Common myeloid progenitor, CD34-positive (primary cell): ENCODE data around the gene ZDHHC3.

Experiments used
- CTCF ChIA-PET: fragments of 350-600 bp; sonication (Branson Sonifier 250); formaldehyde crosslinking; loops from one replicate; lab custom pipeline; 2021; ENCODE audit warnings: antibody characterized with exemption; lab: Charles Lee
- POLR2A ChIA-PET: fragments of 350-600 bp; sonication (Branson Sonifier 250); formaldehyde crosslinking; loops from one replicate; lab custom pipeline; 2021; ENCODE audit warnings: antibody characterized with exemption; lab: Charles Lee
- DNase-seq, 3 donors: peaks; one replicate each; pipeline versions ENCODE4 v3.0.0 to v3.0.0-alpha.2; 2013
- H3K27ac ChIP-seq, 2 experiments: 1 replicate in 1 of 2; 2 replicates in 1 of 2; pipeline ENCODE4 v1.7.0; 2013; ENCODE audit warnings: inconsistent platforms in 2 of 2, low read length in 2 of 2, mild to moderate bottlenecking in 2 of 2, low read depth in 1 of 2, moderate library complexity in 1 of 2; ENCODE audit not compliant: severe bottlenecking in 2 of 2, insufficient read depth in 1 of 2, poor library complexity in 1 of 2
- H3K27me3 ChIP-seq, 5 experiments: replicated peaks in 2 of 5; 1 replicate in 3 of 5; 2 replicates in 2 of 5; pipeline versions ENCODE4 v1.6.1 to v1.7.0; 2013; ENCODE audit warnings: low read length in 4 of 5, mild to moderate bottlenecking in 2 of 5, moderate library complexity in 2 of 5, inconsistent platforms in 1 of 5; ENCODE audit not compliant: insufficient read depth in 5 of 5, control insufficient read depth in 4 of 5
- H3K36me3 ChIP-seq, 4 experiments: 1 replicate in 2 of 4; 2 replicates in 2 of 4; pipeline versions ENCODE4 v1.6.1 to v1.7.0; 2013; ENCODE audit warnings: low read length in 3 of 4, control low read depth in 1 of 4, mild to moderate bottlenecking in 1 of 4; ENCODE audit not compliant: control insufficient read depth in 4 of 4, insufficient read depth in 4 of 4
- H3K4me1 ChIP-seq, 4 experiments: 1 replicate in 3 of 4; 2 replicates in 1 of 4; pipeline versions ENCODE4 v1.6.1 to v1.7.1; 2013; ENCODE audit warnings: low read length in 3 of 4, mild to moderate bottlenecking in 3 of 4, control low read depth in 1 of 4, inconsistent platforms in 1 of 4, moderate library complexity in 1 of 4; ENCODE audit not compliant: control insufficient read depth in 4 of 4, insufficient read depth in 4 of 4; ENCODE audit errors: control extremely low read depth in 1 of 4
- H3K4me3 ChIP-seq, 7 experiments: 1 replicate in 4 of 7; 2 replicates in 3 of 7; pipeline versions ENCODE4 v1.5.1 to v1.7.0; 2013; ENCODE audit warnings: mild to moderate bottlenecking in 7 of 7, low read length in 6 of 7, moderate library complexity in 6 of 7, inconsistent platforms in 2 of 7, low read depth in 2 of 7, control low read depth in 1 of 7; ENCODE audit not compliant: insufficient read depth in 4 of 7, control insufficient read depth in 1 of 7; ENCODE audit errors: extremely low read depth in 1 of 7
- H3K9me3 ChIP-seq, 5 experiments: 1 replicate in 4 of 5; 2 replicates in 1 of 5; pipeline versions ENCODE4 v1.6.1 to v1.7.1; 2013; ENCODE audit warnings: low read length in 4 of 5, mild to moderate bottlenecking in 2 of 5, inconsistent platforms in 1 of 5, low read depth in 1 of 5, moderate library complexity in 1 of 5; ENCODE audit not compliant: control insufficient read depth in 4 of 5, insufficient read depth in 2 of 5; ENCODE audit errors: control extremely low read depth in 1 of 5
- WGBS: methylation state at CpG from one replicate; pipeline ENCODE4 v1.1.5; 2013; ENCODE audit not compliant: insufficient coverage; 5-methylcytosine and 5-hydroxymethylcytosine counted together

ZDHHC3 gene

GRCh38 chr3:44926921-44927320, 49.1 kb downstream of the ZDHHC3 start:
- Histone ChIP-seq H3K9me3 (no peaks in the 10 kb centered on the region), H3K36me3 (peaks cover 16 to 67% (median 38%) of the 10 kb centered on the region in 4 experiments), H3K4me3 (no peak overlapping the region), H3K4me1 (no peaks in the 10 kb centered on the region), H3K27ac (no peak overlapping the region), H3K27me3 (no peaks in the 10 kb centered on the region)
- ChIA-PET POLR2A (no interaction called here), CTCF (interaction anchor here (1.5 to 1.7 kb wide), 2 partner anchors 13 to 23 kb away, joined by 3 to 13 read pairs; no protein-coding TSS in a partner anchor)
- peak; percentile 10 to 60 (median 43) for DNase-seq
- 84% methylated on average over 7 of the region's 7 CpGs for WGBS

GRCh38 chr3:44926172-44926571, 49.8 kb downstream of the ZDHHC3 start:
- no peak overlapping the region for H3K4me3 ChIP-seq
- ChIA-PET POLR2A (no interaction called here), CTCF (no interaction called here)
- no peaks in the 10 kb centered on the region for H3K27me3 ChIP-seq
- no peak for DNase-seq
- no peak overlapping the region for H3K27ac ChIP-seq
- peaks cover 12 to 67% (median 39%) of the 10 kb centered on the region in 4 experiments for H3K36me3 ChIP-seq
- no peaks in the 10 kb centered on the region for H3K4me1 ChIP-seq
- H3K9me3 ChIP-seq = no peaks in the 10 kb centered on the region
- WGBS = 100% methylated on average over 9 of the region's 10 CpGs

- CTCF ChIA-PET = interaction anchor here (2.6 kb wide), 1 partner anchor 10 kb away, joined by 21 read pairs; no protein-coding TSS in a partner anchor
- Histone ChIP-seq H3K27me3 (no peaks in the 10 kb centered on the region), H3K27ac (no peak overlapping the region), H3K4me1 (no peaks in the 10 kb centered on the region), H3K9me3 (no peaks in the 10 kb centered on the region), H3K36me3 (peaks cover 12 to 59% (median 35%) of the 10 kb centered on the region in 4 experiments), H3K4me3 (no peak overlapping the region)
- WGBS = 100% methylated on average over 5 of the region's 5 CpGs
- no peak for DNase-seq
- POLR2A ChIA-PET = interaction anchor here (0.5 kb wide), 1 partner anchor 353 kb away, joined by 3 read pairs; no protein-coding TSS in a partner anchor
Observed at GRCh38 chr3:44924457-44925084, 51.4 kb downstream of the ZDHHC3 start.

GRCh38 chr3:44923632-44924456, 52.1 kb downstream of the ZDHHC3 start:
- Histone ChIP-seq H3K27ac (no peak overlapping the region), H3K36me3 (peaks cover 12 to 53% (median 31%) of the 10 kb centered on the region in 4 experiments), H3K4me3 (no peak overlapping the region), H3K4me1 (no peaks in the 10 kb centered on the region), H3K9me3 (no peaks in the 10 kb centered on the region), H3K27me3 (no peaks in the 10 kb centered on the region)
- DNase-seq = peak in 2 of 3 donors; percentile 10 to 35
- ChIA-PET CTCF (interaction anchor here (1.0 to 2.6 kb wide), 2 partner anchors 10 to 11 kb away, joined by 3 to 21 read pairs; no protein-coding TSS in a partner anchor), POLR2A (interaction anchor here (0.5 kb wide), 1 partner anchor 352 kb away, joined by 3 read pairs; no protein-coding TSS in a partner anchor)
- WGBS = 90% methylated on average over 2 of the region's 3 CpGs

GRCh38 chr3:44920081-44920480, 55.9 kb downstream of the ZDHHC3 start:
- CTCF ChIA-PET = interaction anchor here (1.4 kb wide), 1 partner anchor 8 kb away, joined by 4 read pairs; no protein-coding TSS in a partner anchor

GRCh38 chr3:44918581-44918980, 57.4 kb downstream of the ZDHHC3 start:
- H3K4me3 ChIP-seq = no peak overlapping the region
- no peaks in the 10 kb centered on the region for H3K4me1 ChIP-seq
- H3K9me3 ChIP-seq = no peaks in the 10 kb centered on the region
- H3K27me3 ChIP-seq = no peaks in the 10 kb centered on the region
- H3K27ac ChIP-seq = no peak overlapping the region
- 97% methylated on average over 5 of the region's 6 CpGs for WGBS
- POLR2A ChIA-PET = no interaction called here
- peaks cover 0 to 24% (median 14%) of the 10 kb centered on the region in 4 experiments for H3K36me3 ChIP-seq
- CTCF ChIA-PET = no interaction called here
- no peak for DNase-seq

More at GRCh38 chr3:44920081-44920480, 55.9 kb downstream of the ZDHHC3 start:
- H3K36me3 ChIP-seq = peaks cover 0 to 24% (median 15%) of the 10 kb centered on the region in 4 experiments
- WGBS = 96% methylated on average over 3 of the region's 3 CpGs
- no peaks in the 10 kb centered on the region for H3K9me3 ChIP-seq
- DNase-seq = no peak
- H3K27me3 ChIP-seq = no peaks in the 10 kb centered on the region
- POLR2A ChIA-PET = no interaction called here
- H3K4me3 ChIP-seq = no peak overlapping the region
- H3K27ac ChIP-seq = no peak overlapping the region
- H3K4me1 ChIP-seq = no peaks in the 10 kb centered on the region
